HG02885 (cell line): ENCODE results near the gene FAM53B.
"Not testable (repeated sequence)": the region's sequence is repeated elsewhere in the genome, so short reads cannot be mapped to it uniquely, and the experiment has no call there.

Experiments used
- ATAC-seq: cut with Tn5 transposase; IDR thresholded peaks from one replicate; pipeline ENCODE4 v1.9.1; 2021; ENCODE audit warnings: mild to moderate bottlenecking; ENCODE audit not compliant: unreplicated experiment, poor library complexity

The FAM53B gene

DNA sequence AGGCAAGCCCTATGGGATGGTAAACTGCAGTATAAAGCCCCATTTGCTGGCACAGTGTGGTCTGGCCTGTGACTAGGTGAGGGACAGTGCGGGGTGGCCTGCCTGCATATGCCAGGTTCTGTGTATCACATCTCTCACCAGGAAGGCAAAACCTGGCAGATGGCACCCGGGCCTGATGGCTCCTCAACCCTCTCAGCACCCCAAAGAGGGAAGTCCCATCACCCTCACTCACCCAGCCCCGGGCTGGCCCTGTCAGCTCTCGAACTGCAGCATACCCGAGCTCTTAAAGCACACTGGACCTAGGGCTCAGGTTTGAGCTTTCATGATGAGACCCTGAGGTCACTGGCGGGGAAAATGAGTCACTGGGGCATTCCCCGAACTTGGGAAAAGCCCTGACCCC lies 152.1 kb downstream of the FAM53B start:
- no peak for ATAC-seq

DNA sequence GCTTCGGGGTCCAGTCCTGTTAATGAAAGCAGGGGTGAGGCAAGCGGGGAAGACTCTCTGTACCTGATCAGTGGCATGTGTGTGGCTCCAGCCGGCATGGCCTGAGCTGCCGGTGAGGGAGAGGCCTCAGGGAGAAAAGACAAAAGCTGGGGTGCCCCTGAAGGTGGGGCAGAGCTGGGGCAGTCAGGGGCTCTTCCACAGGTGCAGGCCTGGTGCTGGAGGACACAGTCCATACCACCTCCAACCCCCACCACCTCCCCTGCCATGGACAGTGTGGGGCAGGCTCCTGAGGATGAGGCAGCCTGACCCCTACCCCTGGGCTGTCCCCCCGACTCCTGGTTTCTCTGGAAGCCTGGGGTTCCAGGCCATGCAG lies 153.1 kb downstream of the FAM53B start:
- no peak for ATAC-seq

DNA sequence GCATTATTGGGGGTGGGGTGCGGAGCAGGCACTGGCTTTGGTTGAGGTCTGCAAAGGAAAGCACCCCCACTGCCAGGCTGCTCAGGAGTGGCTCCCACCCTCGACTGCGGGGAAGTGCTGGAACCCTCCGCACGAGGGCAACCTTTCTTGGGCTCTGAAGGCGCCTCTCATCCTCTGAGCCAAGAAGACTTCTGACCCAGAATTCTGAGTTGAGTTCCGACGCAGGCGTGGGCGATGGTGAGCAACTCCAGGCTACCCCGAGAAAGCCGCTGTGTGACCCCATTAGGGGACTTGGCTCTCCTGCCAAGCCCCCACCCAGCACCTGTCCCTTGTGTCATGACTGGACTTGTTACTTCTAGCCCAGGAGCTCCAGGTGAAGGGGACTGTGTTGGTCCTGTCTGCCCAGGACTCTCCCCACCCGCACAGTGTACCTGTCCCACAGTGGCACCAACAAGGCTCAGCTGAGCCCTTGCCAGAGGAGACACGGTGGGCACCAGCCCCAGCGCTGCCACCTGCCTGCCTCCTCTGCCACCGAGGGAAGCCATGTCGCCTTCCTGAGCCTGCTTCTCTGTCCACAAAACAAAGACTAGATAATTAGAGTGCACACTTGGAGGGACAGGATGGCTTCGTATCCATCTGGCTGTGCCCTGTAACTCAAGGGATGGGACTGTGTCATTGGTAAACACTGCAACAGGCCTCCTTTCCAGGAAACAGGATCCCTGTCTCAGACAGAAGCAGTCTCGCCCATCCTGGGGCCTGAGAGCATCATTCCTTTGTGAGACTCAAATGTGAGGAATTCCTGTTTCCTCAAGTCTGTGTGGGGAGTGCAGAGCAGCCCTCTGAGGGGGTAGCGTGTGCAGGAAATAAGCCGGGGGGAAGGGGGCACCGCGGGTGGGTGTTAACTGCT lies 153.7 kb downstream of the FAM53B start:
- ATAC-seq: no peak

DNA sequence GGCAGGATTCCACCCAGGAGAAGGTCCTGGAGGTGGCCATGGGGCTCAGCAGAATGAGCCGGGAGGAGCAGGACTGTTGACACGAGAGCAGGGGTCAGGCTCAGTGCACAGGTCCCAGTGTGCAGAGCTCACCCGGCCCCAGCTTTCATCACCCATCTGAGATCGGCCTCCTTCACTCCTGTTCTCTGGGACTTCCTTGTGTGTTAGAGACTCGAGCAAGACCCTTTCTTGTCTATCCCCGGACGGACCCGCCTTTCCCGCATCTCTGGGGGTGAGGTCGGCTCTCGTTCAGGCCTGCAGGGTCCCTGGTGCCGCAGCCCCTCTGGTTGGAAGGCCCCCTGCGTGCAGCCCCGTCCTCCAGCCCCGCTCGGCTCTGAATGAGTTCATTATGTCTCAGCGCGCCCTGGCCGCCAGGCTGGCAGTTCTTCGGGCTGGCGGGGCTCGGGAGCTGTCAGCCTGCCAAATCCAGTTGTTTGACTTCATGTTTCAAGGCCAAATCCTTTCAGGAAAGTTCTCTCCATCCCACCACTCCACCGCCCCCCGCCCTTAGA lies 154.6 kb downstream of the FAM53B start:
- ATAC-seq: no peak

DNA sequence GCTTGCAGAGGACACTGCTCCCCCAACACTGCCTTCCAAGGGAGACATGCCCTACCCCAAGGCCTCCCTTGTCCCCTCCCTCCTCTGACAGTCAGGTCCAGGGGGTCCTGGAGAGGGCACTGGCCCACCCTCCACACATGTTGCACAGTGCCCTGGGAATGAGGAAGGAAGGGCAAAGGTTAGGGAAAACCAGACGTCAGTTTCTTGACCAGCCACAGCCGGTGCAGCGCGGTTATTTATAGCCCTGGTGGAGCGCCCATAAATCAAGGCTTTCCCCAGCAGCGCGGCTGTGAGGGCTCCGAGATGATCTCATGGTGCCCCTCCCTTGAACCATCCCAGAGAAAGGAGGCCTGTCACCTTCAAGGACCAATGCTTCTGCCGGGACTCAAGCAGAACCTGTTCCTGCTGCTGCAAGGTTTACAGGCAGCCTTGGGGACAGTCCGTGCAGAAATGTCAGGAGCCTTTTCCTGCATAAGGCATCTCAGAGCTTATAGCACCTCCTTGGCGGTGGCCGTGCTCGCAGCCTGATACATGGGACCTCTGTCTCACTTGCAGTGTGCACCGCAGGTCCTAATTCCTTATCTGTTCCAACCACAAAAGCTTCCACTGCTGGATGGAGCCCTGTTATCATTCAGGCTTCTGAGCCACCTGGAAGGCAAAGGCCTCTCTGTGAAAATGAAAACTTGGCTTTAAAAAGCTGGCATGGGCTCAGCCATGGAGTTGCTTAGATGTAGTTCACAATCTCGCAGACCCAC lies 155.3 kb downstream of the FAM53B start:
- ATAC-seq: no peak

DNA sequence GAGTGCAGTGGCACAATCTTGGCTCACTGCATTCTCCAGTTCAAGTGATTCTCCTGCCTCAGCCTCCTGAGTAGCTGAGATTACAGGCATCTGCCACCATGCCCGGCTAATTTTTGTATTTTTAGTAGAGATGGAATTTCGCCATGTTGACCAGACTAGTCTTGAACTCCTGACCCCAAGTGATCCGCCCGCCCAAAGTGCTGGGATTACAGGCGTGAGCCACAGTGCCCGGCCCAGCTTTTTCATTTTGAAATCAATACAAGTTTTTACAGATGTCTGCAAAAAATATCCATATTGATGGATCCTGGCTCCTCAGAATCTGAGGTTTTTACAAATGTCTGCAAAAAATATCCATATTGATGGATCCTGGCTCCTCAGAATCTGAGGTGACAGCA lies 155.8 kb downstream of the FAM53B start:
- ATAC-seq: not testable (repeated sequence)

DNA sequence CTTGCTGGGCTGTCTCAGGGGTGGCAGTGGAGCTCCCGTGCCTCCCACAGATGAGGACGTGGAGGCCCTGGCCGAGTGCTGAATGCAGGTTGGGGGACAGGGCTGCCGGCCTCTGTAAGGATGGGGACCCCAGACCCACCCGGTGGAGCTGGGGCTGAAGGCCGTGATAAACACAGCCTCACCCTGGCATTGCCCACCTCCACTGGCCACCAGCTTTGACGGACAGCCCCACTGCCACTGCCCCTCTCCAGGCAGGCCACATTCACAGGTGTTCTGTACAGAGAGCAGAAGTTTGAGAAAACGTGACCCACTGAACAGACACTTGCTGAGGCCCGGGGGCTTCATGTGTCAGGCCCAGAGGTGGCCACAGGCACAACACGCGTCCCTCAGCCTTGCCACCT lies 156.4 kb downstream of the FAM53B start:
- no peak for ATAC-seq

DNA sequence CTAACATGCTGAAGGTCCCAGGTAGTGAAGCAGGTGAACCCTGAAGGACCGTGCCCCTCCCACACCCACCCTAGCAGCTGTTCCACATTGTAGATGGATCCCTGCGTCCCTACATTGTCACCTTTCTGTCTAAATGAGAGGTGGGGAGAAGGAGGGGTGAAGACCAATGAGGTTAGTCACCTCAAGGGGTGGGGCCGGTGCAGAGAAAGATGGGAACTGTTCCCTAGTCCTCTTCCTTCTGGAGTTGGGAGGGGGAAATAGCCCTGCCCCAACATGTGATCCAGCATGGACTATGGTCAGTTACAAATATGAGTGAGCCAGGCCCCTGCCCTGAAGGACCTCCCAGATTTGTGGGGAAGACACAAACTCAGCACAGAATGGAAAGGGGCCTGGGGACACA lies 158.0 kb downstream of the FAM53B start:
- no peak for ATAC-seq

DNA sequence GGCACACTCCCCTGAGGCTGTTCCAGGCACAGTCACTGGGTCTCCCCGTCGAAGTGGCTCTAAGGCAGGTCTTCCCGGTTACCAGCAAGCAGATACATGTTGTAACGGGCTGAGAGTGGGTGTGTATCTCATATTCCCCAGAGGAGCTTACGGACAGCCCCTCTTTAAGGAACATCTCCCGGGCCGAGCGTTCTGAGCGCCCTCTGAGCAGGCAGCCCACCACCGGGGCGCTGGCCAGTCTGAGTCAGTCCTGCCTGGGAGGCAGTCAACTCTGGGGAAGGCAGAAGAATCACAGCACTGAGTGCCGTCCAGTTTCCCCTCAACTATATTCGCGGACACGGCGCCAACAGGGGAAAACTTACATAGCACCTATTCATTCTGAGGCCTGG lies 165.2 kb downstream of the FAM53B start:
- no peak for ATAC-seq

DNA sequence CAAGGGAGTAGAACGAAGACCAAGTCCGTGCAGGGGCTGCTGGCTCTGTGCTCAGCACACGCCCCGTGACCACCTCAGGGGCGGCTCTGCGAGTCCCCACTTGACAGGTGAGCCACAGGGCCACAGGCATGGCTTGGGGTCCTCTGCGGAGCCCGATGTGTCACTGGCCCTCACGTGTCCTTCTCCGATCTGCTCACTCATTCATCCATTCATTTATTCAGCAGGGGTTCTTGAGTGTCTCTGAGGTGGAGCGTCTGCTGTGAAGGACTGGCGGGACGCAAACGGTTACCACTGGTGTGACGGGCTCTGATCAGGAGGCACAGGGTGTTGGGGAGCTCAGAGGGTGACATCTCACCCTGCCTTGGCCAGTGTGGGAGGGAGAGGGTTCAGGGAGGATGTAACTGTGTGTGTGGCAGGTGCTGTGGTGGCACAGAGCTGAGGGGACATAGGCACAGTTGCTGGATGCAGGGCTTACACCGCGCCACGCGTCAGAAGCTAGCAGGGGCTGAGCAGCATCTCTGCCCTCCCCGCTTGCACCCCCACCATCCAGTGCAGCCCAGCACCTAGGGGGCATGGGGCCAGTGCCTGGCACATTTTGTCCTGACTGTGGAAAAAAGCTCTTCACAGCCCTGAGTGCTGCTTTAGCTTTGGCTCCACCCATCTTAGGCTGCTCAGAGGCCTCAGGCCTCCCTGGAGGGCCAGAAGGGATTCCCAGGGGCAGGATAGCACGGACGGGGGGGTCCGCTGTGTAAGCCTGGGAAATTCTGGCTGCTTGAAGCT lies 165.8 kb downstream of the FAM53B start:
- ATAC-seq: no peak

DNA sequence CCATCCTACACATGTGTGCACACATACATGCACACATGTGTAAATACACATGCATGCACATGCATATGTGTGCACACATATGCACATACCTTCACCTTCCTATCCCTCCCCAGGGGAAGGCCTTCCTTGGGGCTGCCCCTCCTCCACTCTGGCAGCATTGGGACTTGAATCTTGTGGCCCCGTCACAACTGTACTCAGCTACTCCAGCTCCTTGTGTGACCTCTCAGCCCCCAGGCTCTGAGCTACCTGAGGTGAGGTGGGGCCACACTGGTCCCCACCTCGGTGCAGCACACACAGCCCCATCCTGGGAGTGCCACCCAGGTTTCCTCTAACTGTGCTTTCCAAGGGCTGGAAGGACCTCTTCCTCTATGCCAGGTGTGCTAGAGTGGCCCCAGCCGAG lies 166.5 kb downstream of the FAM53B start:
- ATAC-seq: no peak

DNA sequence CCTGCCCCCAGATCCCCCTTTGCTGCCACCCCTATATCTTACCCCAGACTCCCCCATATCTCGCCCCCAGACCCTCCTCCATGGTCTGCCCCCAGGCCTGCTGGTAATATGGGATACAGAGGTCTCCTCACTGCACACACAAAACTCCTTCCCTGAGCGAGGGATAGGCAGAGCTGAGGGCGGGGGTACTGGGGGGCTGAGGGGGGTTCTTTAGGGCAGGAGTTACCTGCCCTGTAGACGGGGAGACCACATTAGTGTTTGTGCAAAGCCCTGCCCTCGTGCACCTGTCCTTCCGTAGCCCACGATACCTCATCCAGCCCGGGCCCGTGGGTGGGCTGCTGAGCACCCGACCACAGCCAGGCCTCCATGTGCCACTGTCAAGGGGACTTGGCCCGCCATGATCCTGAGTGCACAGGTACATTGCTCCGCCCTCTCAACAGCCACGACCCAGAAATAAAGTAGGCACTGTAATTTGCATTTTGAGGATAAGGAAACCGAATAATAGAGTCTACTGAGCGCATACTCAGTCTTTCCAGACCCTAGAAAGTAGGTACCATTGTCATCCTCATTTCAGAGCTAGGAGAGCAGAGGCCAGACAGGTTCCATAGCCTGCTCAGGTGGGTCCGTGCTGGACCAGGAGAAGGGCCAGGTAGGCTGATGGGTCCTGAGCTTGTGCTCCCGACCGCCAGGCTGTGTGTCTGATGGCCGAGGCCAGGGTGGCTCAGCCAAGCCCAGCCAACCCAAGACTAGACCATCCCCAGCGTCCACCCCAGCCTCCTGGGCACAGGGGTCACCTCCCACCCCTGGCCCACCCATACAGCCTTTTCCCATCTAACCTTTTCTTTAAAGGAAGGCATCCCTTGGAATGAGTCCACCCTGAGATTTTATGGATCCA lies 167.4 kb downstream of the FAM53B start:
- ATAC-seq: no peak

DNA sequence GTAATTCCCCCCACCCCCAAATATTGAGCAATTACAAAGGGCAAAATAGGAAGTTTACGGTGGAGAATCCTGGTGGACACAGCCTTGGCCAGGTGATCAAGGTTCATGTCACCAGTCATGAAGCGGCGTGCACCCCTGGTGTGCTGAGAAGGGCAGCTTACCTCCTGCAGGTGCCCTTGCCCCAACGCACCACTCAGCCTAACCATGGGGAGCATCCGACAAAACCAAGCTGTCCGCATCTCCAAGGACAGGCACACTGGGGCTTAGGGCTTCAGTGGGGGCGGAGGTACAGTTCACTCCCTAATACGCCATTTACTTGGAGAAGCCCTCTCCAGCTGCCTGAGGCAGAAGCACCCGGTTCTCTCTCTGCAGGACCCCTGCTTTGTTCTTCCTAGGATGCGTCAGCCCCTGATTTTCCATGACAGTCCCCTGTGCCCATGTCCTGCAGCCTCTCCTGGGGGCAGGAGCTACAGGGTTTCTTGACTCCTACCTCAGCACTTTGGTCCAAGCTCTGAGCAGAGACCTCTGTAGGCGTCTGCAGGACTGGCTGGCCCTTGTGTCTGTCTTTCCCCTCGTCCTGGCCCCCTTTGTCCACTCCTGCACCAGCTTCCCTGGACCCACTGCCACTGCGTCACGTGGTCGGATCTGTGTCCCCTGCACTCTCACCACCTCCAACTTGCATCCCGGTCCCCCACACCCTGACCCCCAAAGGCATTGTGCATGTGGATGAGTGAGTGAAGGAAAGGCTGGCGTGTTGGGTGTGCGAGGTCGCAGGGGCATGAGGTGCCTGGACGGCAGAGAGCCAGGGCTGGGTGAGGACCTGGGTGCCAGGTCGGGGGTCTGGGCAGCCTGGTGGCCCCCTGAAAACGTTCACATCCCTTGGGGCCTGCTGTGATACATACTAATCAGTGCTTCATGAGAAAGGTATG lies 168.8 kb downstream of the FAM53B start:
- ATAC-seq: no peak

DNA sequence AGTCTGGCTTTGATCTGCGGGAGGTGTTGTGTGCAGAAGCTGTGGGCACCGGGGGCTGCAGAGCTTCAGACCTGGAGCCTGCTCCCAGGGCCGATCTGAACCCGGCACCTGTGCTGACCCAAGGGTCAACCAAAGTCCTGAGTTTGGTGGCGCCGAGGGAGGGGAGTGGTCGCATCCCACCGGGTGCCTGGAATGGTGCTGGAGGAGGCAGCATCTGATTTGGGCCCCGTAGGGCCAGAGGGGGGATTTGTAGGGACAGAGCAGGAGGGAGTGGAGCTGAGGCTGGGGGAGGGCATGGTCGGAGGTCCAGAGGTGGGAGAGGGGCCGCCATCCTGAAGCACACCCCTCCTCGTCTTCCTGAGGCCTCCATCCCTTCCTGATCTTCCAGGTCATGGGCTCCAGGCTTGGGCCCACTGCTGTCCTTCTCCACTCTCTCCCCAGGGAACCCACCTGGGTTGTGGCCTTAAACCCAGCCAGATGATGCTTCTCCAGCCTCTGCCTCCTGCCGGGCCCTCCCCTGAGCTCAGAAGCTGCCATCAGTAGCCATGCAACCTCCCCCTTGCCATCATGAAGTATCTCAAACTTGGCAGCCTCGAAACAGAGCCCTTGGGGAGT lies 169.6 kb downstream of the FAM53B start:
- no peak for ATAC-seq

DNA sequence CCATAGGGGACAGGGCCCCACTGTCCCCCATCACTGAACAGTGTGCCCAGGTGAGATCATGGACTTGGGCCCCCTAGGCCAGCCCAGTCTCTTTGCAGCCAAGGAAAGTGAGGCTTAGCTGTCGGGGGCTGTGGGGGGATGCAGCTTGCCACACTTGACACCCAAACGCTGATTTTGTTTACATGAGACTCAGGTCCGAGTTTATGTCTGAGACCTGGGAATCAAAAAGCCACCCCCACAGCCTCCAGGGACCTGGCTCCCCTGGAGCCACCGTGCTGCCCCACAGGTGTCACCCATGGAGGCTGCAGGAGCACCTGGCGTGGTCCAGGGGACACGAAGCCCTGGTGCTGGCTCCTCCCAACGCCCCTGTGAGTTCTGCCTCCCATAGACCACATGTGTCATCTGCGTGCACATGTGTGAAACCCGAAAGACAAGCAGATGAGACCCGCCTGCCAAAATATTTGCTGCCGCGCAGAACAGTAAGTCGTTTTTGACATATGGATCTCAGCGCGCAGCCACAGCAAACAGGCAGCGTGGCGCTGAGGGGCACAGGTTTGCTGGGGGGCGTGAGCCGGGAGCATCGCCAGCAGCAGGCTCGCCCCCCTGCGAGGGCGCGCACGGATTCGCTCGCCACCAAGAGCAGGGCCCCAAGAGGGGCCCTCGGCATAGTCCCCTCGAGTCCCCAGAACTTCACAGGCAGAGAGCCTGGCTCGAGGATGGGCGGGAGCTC lies 170.3 kb downstream of the FAM53B start:
- no peak for ATAC-seq

DNA sequence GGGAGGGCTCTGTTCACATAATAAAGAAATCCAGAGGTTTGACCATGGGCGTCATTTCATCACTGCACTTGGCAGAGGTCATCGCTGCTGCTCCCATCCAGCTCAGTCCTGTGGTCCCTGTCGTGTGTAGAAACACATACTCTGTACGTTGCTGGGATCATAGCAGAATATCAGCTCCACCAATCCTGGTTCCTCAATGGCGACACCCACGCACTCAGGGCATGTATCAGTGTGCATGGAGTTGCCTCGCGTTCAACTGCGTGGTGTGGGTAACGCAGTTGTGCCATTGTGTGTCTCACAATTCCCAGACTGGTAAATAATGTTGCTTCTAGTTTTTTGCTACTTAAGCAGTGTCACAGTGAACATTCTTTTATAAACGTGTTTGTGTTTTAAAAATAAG lies 171.4 kb downstream of the FAM53B start:
- ATAC-seq: no peak

DNA sequence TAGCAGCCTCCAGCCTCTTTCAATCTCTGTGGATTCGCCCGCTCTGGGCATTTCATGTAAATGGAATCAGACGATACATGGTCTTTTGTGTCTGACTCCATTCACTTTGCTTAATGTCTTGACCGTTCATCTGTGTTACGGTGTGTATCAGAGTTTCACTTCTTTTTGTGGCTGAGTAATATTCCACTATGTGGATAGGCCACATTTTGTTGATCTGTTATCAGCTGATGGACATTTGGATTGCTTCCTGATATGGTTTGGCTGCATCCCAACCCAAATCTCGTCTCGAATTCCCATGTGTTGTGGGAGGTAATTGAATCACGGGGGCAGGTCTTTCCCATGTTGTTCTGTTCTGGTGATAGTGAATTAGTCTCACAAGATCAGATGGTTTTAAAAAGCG lies 173.5 kb downstream of the FAM53B start:
- no peak for ATAC-seq
